Neutrophil (primary cell): ENCODE results near the gene RNF208.

Source experiments
- H3K27ac ChIP-seq: fragments of 200-600 bp; sonication (generic); 2 replicates; pipeline ENCODE4 v1.5.1; 2016; ENCODE audit warnings: mild to moderate bottlenecking, moderate library complexity
- H3K27me3 ChIP-seq: fragments of 200-600 bp; sonication (generic); 2 replicates; pipeline ENCODE4 v1.6.0; 2016; ENCODE audit warnings: mild to moderate bottlenecking
- H3K36me3 ChIP-seq: fragments of 200-600 bp; sonication (generic); 2 replicates; pipeline ENCODE4 v1.5.1; 2017
- H3K4me1 ChIP-seq, 2 experiments: fragments of 200-600 bp in 1 of 2; sonication (generic) in 1 of 2; 1 replicate in 1 of 2; 2 replicates in 1 of 2; pipeline versions ENCODE4 v1.5.1 to v1.6.1; 2013 to 2016; ENCODE audit warnings: low read depth in 1 of 2, low read length in 1 of 2, mild to moderate bottlenecking in 1 of 2, moderate library complexity in 1 of 2; ENCODE audit not compliant: control insufficient read depth in 1 of 2, insufficient read depth in 1 of 2
- H3K4me3 ChIP-seq, 2 experiments: fragments of 200-600 bp in 1 of 2; sonication (generic) in 1 of 2; 1 replicate in 1 of 2; 2 replicates in 1 of 2; pipeline ENCODE4 v1.5.1; 2013 to 2016; ENCODE audit warnings: low read depth in 1 of 2, low read length in 1 of 2, mild to moderate bottlenecking in 1 of 2, moderate library complexity in 1 of 2
- H3K9me3 ChIP-seq: fragments of 200-600 bp; sonication (generic); 2 replicates; pipeline ENCODE4 v1.5.1; 2016
- TF ChIP-seq, protein P1 (sequence below): fragments of 200-600 bp; sonication (generic); IDR thresholded peaks from 2 replicates; pipeline ENCODE4 v1.5.1; 2016; ENCODE audit warnings: antibody characterized with exemption

RNF208 gene

DNA sequence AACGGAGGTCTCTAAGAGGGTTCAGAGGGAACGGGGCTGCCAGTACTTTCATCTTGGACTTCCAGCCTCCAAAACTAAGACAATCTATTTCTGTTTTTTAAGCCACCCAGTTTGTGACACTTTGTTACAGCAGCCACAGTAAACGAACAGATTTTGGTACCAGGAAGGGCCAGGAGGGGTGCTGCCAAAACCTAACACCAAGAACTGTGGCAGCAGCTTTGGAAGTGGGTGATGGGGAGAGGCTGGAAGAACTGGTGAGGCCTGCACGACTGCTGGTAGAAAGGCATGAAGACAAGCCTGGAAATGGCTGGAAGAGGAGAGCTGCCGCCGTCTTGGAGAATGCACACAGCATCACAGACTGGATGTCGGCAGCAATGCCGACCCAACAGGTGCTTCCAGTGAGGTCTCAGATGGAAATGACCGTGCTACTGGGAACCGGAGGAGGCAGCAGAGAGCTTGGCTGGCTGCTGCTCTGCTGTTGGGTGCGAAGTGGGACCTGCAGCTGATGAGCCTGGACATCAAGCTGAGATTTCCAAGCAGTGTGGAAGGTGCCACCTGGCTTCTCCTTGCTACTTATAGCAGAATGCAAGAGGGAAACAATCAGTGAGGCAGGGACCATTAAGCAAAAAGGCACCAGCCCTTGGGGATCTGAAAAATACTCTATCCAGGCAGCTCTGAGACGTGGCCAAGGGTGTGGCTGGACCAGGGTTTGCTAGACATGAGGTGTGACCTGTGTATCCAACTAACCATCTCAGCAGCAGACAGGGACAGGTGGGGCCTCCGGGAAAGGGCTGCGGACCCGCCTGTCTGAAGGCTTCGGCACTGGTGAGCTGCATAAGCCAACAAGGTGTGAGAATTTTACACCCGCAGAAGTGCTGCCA lies 45.5 kb downstream of the RNF208 start:
- TF ChIP-seq, protein P1, sequence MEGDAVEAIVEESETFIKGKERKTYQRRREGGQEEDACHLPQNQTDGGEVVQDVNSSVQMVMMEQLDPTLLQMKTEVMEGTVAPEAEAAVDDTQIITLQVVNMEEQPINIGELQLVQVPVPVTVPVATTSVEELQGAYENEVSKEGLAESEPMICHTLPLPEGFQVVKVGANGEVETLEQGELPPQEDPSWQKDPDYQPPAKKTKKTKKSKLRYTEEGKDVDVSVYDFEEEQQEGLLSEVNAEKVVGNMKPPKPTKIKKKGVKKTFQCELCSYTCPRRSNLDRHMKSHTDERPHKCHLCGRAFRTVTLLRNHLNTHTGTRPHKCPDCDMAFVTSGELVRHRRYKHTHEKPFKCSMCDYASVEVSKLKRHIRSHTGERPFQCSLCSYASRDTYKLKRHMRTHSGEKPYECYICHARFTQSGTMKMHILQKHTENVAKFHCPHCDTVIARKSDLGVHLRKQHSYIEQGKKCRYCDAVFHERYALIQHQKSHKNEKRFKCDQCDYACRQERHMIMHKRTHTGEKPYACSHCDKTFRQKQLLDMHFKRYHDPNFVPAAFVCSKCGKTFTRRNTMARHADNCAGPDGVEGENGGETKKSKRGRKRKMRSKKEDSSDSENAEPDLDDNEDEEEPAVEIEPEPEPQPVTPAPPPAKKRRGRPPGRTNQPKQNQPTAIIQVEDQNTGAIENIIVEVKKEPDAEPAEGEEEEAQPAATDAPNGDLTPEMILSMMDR: no peak
- peaks cover 50% of the 10 kb centered on the region for H3K36me3 ChIP-seq
- peaks cover 45% of the 10 kb centered on the region for H3K27me3 ChIP-seq
- H3K27ac ChIP-seq: no peak overlapping the region
- no peak overlapping the region for H3K4me3 ChIP-seq
- no peaks in the 10 kb centered on the region for H3K9me3 ChIP-seq
- no peaks in the 10 kb centered on the region for H3K4me1 ChIP-seq

DNA sequence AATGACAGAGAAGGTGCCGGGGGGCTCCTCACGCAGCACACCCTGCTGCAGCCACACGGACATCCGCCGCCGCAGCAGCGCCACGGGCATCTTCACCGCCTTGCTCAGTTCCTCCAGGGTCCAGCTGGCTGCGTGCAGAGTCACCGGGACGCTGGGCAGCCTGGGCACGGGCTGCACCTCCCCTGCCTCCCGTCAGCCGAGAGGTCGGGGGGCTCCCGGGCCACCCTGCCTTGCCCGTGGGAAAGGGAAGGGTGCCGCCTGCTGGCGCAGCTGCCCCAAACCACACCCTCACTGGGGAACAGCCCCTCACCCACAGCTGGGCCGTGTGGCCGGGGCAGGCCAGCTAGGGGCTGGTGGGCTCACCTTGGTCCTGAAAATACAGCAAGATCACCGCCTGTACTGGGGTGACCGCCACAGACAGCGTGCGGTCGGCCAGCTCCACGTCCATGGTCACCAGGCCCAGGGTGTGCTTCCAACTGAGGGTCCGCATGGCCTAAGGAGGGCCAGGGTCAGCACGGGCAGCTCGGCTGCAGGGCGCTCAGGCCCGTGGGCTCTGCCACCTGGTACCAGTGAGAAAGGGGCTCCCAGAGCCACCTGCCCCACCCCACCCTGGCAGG lies 46.6 kb downstream of the RNF208 start:
- Histone ChIP-seq H3K4me1 (no peaks in the 10 kb centered on the region), H3K27me3 (peaks cover 55% of the 10 kb centered on the region), H3K27ac (no peak overlapping the region), H3K36me3 (peaks cover 39% of the 10 kb centered on the region), H3K9me3 (no peaks in the 10 kb centered on the region), H3K4me3 (no peak overlapping the region)
- TF ChIP-seq, protein P1: no peak

DNA sequence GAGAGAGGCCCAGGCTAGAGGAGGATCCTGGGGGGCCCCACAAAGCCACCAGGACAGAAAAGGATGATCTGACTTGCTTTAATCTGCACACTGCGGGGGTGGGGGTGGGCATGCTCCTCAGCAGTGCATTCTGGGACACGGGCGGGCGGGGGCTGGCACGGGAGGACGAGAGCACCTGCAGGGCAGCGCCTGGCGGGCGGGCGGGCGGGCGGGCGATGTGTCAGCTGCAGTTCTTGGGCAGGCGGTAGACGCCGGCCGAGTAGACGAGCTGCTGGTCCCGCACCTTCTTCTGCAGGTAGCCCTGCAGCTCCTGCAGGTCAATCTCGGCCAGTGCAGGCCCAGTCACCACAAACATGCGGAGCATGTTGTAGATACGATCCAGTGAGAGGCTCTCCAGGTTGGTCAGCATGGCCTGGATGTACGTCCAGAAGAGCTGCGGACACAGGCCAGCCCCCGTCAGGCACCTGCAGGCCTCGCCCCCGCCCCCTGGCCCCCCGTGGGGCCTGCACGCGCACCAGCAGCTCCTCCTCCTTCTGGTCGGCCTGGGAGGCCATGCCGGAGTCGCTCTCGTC lies 47.2 kb downstream of the RNF208 start:
- no peaks in the 10 kb centered on the region for H3K4me1 ChIP-seq
- H3K27ac ChIP-seq: no peak overlapping the region
- H3K27me3 ChIP-seq: peaks cover 62% of the 10 kb centered on the region
- H3K9me3 ChIP-seq: no peaks in the 10 kb centered on the region
- TF ChIP-seq, protein P1: no peak
- no peak overlapping the region for H3K4me3 ChIP-seq
- H3K36me3 ChIP-seq: peaks cover 33% of the 10 kb centered on the region

DNA sequence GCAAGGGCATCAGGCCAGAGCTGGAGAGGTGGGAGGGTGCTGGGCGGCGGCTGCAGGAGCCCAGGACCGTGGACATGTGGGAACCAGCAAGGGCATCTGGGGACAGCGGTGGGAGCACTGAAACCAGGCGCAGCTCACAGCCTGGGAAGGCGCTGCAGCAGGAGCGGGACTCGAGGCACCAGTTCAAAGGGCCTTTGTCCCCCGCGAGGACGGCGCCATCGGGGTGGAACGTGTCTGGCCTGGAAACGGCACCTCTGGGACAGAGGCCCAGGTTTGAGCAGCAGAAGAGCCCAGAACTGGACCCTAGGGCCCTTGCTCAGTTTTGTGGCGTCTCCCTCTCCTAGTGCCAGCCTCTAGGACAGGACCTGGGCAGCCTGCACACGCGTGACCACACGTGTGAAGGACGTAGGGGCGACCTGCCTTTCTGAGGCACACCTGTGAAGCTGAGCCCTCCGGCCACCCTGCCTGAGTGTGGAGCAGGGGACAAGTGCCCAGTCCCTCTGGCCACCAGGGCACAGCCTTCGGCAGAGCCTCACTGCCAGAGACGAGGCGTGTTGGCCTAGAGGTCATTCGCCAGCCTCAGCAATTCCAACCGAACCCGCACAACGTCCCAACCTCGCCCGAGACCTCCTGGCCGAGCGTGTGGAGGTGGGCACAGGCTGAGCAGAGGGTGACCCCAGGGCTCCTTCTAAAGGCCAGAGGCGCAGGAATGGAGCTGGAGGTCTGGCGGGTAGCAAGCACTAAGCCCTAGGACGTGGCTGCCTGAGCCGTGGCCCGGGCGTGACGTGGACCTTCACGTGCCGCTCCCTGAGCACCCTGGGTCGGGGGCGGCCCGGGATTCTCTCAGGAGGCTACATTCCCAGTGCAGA lies 48.0 kb downstream of the RNF208 start:
- Histone ChIP-seq H3K27me3 (peaks cover 70% of the 10 kb centered on the region), H3K9me3 (no peaks in the 10 kb centered on the region), H3K27ac (no peak overlapping the region), H3K4me1 (peaks cover 0 to 4% of the 10 kb centered on the region in 2 experiments), H3K4me3 (no peak overlapping the region), H3K36me3 (peaks cover 25% of the 10 kb centered on the region)
- TF ChIP-seq, protein P1: no peak
